HG03196 (cell line): ENCODE results near the gene ADCYAP1R1.

ENCODE experiments used
- ATAC-seq: cut with Tn5 transposase; IDR thresholded peaks from one replicate; pipeline ENCODE4 v1.9.1; 2021; ENCODE audit not compliant: unreplicated experiment

Gene ADCYAP1R1

DNA sequence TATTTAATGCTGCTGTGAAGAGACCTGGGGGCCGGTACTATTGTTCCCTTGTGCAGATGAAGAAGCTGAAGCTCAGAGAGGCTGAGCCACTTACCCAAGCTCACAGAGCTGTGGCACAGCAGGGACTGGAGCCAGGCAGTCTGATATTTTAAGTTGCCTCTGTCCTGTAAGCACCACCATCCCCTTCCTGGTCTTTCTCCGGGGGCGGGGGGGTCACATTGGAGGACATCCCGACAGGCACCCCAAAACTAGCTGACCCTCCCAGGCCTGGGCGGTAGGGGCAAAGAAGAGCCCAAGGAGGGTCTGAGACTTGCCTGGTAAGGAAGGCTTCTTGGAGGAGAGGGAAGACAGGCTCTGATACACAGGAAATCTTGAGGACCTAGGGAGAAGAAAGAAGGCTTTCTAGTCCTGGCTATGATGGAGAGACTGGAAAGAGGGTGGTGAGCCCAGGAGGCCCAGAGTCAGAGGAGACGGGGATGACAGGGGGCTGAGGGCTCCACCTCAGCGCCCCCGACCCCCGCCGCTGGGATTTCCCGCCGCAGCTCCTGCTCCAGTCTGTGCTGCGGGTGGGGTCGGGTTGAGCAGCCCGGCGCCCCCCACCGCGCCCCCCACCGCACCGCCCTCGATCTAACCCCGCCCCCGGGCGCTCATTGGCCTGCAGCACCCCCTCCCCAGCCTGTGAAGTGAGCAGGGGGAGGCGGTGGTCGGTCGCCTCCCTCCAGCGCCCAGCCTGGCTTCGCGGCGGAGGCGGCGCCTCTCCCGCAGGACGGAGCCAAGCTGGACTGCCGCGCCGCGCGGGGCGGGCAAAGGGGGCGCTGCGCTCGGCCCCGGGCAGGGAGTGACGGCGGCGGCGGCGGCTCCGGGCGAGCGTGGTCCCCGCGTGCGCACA is at the start of gene ADCYAP1R1:
Gene ADCYAP1R1 (plus strand): TSS at position 711 of the 889 bp plus-strand sequence. CDS start 10,957 bp downstream, outside the sequence.
- no peak for ATAC-seq

DNA sequence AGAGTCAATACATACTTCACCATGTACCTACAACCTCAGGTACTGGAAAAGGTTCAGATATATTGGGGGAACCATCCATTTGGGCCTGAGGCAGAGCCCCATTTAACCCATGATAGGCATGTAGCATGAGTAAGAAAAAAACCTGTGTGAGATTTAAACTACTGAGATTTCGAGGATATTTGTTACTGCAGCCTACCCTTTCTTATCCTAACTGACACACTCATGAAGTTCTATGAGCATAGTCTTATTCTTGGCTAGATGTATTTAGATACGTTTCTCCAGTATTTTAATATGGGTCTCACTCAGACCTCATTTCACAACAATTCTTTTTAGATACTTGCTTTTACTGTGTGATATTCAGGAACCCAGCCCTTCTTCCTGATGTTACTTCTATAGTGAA is 49.0 kb upstream of the ADCYAP1R1 start:
- ATAC-seq, result no peak

DNA sequence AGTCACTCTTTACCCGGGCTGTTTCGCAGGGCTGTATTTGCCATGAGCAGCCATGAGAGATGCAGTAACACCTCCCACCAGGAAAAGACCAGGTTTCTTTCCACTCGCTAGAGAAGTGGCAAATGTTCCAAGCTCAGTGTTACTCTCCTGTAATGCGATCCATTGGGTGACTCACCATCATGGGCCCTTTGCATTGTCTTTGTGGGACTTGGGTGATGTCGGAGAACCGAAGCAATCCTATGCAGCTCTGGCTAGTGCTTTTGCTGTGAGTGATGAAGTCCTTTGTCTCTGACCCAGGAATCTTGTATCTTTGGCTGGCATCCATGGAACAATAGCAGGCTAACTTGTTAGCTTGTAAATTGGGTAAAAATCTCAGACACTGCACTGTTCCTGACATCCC is 48.4 kb upstream of the ADCYAP1R1 start:
- ATAC-seq, result no peak

DNA sequence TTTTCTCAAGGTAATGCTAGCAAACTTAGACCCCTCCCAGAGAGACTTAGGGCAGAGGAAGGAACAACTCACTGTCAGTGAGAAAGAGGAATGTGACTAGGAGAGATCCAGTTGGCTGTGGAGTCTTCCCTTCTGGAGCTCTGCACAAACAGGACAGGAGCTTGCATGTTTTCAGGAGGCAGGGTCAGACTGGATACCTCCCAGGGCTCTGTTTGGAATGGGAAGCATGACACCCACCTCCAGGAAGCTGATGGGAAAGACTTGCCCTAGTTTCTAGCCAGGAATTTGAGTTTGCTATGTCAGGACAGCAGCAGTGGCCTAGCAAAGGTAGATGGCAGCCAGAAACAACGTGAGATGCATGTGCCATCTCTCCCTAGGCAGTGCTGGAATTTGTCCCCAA is 47.7 kb upstream of the ADCYAP1R1 start:
- no peak for ATAC-seq

DNA sequence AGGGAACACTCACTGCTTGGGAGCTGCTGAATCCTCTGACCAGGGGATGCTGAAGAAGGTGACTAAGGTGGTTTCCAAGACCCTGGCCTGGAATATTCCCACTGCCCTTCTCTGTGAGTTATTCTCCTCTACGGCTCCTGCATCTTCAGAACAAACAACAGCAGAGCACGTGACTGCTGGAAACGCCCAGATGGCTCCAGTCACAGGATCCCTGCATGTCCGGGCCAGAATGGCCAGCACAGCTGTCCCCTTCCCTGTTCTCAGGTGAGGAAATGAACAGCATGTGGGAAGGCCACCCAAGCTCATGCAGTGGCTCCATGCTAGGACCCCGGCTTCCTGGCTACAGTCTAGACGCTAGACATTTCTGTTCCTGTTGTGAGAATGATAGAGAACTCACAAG is 45.3 kb upstream of the ADCYAP1R1 start:
- no peak for ATAC-seq

DNA sequence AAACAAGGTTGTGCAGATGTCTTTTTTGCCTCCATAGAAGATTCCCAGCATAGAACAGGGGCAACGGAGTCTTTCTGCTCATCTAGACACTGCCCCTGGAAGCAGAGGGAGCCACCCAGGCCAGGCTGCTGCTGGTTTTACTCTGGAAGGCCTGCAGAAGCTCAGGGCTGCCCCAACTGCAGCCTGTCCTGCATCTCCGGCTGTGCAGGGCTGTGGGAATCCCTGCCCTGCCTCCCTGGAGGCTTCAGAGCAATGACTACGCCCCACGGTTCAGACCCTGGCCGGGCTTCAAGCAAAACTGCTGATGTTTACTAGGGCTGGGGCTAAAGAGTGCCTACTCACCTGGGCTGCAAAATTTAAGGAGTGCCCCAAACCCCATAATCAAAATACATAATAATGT is 44.5 kb upstream of the ADCYAP1R1 start:
- ATAC-seq, result no peak

DNA sequence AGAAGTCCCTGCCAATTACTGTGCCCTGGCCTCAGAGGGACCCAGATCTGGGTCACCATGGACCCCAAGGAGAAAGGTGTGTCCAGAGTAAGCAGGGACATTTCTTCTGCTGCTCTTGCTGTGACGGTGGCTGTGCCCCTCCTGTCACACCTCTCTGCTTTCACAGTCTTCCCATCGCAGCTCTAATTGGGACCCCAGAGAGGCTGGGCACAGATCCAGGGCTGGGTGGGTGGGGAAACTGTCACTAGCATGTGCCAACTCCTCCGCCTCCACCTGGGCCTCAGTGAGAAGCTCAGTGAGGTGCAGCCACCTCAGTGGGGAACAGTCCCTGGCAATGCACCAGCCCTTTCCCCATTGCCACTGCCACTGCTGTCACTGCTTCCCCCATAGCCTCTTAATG is 37.3 kb upstream of the ADCYAP1R1 start:
- ATAC-seq, result no peak

DNA sequence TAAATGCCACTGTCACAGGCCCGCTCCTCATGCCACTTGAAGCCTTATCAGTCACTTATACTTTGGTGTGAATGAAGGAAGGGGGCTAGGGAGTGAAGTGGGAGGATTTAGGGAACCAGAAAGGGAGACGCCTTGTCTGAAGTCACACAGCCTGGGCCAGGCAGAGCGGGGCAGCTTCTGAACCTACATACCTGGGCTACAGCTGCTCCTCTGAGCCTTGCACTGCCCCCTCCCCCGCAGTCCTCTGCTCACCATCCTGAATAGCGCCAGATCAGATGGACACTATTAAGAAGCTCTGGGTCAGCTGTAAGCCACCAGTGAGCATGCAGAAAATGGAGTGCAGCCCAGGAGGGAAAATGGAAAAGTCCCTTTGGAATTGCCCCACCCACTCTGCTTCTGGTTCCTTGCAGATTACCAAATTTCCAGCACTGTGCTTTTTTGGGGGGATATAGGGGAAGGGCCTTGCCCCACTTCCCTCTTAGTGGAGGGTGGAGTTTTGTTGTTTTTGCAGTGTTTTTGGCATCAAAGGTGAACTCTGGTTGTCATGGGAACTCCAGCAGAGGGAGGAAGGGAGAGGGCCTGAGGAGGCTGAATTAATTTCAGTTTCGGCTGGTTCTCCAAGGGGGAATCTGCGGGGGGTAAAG is 35.0 kb upstream of the ADCYAP1R1 start:
- ATAC-seq, result no peak

DNA sequence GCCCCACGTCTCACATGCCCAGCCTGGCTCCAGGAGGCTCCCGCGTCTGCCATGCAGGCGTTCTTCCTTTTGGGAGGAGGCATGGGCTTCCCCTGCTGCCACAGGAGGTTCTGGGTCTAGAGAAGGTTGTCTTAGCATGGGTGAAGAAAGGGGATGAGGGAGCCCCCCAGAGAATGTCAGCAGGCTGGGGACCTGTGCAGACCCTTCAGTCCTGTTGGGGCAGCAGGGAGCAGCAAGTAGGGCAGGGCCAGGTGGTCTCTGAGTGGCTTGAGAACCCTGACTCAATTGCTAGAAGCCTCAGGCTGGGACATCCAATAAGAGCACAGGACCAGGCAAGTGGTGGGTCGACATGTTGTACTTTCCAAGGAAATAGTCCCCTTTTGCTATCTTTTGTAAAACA is 34.4 kb upstream of the ADCYAP1R1 start:
- no peak for ATAC-seq

DNA sequence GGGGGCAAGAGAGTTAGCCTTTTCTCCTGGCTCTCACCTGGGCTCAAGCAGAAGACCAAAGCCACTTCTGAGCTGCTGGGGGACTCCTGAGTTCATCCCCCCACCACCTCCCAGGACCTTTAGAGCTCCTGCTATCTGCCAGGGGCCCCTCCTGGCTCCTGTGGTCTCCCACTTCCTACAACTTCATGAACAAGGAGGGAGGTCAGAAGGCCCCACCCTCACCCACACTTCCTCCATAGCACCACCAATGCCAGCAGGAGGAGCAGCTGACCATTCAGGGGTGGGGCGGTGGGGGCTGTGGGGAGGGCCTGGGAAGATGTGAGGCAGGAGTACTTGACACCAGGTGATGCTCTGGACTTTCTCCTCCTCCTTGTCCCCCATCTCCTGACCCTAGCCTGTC is 32.6 kb upstream of the ADCYAP1R1 start:
- no peak for ATAC-seq

DNA sequence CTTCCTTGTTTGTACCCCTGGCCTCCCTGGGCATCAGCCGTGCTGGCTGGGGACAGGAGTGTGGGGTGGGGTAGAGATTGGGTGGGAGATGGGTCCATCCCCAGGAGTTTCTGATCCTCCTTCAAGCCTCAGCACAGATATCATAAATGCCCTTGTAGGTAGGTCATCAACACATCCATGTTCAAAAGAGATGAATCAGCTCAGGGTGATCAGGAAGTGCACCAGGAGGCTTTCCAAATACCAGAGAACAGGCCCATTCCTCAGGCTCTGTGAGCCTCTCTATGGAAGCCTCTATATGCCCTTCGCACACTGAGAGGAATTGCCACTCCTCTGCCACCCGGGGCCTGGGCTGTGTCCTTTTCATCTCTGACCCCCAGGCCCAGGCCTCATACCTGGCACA is 31.9 kb upstream of the ADCYAP1R1 start:
- ATAC-seq, result no peak

DNA sequence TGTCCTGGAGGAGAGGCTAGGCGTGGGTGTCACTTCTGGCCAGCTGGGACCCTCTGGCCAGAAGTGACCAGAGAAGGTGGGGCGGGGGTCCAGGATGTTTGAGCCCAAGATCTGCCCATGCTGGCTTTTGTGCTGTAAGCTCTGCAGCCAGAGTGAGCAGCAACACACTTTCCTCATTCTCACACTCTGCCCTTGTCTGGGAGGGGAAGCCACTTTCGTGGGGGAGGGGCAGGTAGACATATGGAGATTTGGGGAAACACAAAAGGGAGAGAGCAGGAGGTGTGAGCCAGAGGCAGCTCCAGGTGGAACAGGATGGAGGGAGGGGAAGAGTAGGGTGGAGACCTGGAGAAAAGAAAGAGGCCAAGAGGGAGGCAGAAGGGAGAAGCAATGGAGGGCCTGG is 31.5 kb upstream of the ADCYAP1R1 start:
- no peak for ATAC-seq

DNA sequence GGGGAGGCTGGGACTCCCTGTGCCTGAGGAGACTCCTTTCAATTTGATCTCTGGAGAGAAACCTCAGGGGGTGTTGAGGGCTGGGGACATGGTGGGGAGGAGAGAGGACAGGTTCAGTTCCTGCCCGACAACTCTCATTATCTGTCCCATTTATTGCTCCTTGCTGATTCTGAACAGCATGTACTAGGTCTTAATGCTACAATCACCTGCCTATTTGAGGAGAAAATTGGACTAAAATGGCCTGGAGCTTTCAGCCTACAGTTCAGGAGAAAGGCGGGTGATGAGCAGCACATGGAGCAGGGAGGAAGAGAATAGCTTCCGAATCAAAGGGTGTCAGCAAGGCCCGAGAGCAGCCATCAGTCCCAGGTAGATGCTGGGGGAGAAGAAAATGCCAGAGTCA is 30.0 kb upstream of the ADCYAP1R1 start:
- ATAC-seq, result no peak

DNA sequence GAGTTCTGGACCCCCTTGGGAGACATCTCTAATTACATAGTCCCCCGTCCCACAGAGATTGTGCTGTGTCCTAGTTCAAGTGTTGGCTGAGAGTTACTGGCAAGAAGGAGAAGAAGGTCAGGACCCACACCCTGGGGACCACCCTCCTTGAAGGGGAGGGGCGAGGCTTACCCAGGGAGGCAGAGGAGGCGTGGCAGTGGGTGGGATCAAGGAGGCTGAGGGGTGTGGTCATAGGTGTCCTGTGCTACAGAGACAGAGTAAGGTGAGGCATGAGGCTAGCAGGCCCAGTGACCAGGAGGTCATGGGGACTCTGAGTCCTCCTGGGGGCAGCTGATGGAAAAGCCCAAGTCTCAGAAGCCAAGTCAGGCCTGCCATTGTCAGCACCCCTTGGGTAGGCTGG is 29.4 kb upstream of the ADCYAP1R1 start:
- ATAC-seq, result no peak

DNA sequence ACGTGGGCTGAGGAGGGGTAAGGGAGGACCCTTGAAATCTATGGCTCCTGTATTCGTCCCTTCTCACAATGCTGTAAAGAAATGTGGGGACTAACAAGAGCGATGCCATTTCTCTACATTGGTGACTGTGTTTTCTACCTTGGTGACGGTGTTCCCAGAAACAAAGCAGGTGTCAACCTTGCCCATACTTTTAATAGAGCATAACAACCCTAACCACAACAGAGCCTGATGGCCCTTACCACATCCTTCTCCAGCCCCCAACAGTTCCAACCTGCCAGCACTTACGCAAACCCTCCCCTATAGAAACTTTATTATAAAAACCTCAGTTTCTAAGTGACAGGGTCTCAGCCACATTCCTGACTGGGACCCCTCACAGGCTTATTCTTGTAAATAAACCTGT is 28.2 kb upstream of the ADCYAP1R1 start:
- ATAC-seq, result no peak

DNA sequence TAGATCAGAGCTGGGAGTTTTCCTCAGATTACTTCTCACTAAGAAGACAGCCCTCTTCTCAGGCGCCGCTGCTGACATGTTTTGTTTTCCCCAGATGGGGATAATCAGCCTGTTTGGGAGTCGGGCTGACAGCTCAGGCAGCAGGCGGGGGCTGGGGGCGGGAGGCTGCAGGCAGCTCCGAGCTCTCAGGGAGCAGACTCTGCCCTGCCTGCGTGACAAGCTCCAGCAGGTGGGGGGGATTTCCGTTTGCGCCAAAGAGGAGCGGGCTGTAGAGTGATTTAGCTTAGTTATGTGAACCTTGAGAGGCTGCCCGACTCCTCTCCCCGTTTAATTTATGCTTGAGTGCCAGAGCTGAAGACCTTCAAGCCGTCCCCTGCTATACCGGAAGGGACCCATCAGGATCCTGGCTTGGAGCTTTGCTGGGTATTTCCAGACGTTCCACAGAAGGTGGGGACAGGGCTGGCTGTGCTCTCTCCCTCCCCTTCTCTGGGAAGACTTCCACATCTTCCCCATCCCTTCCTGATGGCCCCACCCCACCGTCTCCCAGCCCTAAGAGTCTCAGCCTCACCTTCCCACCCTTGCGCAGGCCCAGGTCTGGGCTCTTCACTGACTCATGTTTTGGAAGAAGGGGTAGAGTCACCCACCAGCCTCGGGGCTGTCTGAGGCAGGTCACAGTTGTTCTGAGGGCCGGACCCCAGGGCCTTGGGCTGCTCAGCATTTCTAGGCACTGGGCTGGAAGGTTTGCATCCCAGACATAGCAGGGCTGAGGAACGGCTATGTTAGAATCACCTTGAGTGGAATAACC is 24.7 kb upstream of the ADCYAP1R1 start:
- ATAC-seq, result no peak

DNA sequence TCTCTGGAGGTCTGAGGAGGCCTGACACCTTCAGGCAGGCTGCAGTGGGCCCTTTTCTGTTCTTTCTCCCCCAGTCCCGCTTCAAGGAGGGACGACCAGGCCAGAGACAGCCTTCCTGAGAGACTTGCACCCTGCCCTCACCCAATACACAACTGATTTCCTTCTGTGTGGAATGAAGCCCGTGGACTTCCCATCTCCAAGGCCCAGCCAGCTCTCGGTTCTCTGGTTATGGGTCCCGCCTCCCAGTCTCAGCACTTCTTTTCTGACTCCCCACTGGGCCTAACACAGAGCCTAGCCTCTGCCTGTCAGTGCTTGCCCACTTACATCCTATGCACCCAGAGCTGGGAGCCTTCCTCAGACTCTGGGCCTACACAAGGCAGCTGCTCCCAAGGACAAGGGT is 24.1 kb upstream of the ADCYAP1R1 start:
- ATAC-seq, result no peak

DNA sequence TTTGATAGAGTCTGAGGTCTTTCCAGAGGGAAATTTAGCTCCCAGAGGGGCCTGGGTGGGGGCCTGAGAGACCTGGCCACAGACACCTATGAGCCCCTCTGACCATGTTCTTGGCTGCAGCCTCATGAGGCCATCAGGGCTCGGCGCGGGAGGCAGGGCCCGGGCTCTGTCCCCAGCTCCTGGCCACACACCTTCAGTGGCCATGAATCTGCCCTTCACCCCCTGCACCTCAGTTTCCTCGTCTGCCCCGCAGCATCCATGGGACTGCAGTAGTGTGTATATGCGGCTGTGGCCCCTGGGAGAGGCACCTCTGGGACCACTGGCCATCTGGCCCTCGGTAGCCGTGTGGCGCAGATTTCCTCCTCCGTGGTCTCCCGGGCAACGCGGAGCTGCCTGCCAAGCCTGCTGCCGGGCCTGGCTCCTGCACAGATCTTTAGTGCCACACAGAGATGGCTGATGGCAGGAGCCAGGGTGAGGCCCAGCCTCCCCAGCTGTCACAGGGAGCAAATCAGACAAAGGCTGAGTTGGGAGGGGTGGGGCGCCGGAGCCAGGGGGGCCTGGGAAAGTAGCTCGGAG is 23.6 kb upstream of the ADCYAP1R1 start:
- no peak for ATAC-seq

DNA sequence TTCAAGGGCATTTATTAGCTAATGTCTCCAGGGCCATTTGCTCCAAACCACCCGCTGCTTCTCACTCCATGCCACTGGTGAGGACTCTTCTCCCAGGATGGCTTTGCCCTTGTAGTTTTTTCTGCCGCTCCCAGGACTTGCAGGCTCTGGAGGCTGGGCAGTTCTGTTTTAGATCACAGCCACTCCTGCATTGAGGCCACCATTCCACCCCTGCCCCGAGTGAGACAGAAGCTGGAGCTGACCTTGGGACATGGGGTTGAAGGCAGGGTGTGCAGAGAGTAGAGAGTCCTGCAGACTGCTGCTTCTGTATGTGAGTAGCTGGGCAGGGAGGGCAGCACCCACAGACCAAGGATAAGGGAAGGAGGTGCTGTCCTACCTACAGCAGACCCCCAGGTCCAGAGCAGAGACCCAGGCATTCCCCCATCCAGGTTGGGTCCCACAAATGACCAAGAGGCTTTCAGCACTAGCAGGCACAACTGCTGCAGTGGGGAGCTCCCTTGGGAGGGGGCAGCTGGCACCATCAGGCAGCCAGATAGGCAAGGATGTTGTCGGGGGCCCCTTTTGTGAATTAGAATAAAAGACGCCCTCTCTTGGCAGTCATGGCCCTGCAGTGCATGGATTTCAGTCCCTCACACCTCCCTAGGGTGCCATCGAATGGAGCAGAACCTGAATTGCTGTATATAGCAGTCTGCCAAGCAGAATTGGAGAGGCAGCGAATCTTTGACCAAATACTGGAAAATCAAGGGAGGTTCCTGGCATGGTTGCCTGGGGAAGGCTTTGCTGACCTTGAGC is 22.7 kb upstream of the ADCYAP1R1 start:
- no peak for ATAC-seq

DNA sequence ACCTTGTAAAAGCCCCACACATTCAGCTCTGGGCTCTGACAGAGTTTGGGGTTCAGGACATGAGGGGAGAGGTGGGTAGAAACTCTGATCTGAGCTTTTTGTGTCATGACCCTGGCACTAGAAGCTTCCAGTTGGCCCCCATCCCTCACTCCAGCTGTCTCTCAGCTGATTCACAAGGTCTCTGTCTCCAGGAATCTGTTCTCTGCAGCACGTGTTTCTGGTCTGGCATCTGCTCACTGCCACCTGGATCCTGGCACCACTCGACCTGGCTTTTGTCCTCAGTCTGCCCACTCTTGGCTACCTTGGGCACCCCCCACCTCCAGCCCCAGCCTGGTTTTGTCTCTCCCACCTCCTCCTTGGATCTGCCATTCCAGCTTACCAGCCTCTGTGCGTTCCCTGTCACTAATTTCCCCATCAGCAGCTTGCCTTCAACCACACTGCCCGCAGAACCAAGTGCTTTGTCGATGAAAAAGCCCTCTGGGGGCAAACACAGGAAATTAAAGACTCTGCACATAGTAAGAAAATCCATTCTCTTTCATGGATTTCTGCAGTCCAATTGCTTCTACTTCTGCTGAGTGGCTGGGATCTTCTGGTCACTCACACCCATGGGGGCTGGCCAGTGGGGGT is 18.3 kb upstream of the ADCYAP1R1 start:
- no peak for ATAC-seq
